GM12878 (cell line): ENCODE measurements around the gene UROD. TPM values are rescaled to one million over a fixed set of nuclear protein-coding genes. Genes with fewer than 3 reads are reported as not detected.

ENCODE experiments used
- ATAC-seq: fragments of 200-7000 bp; cut with Tn5 transposase; 3 replicates; pipeline ENCODE4 v1.9.1; 2020; ENCODE audit warnings: mild to moderate bottlenecking, moderate library complexity
- BruUV-seq: library from RNA; stranded (reverse); fragments of 400-500 nt; replicated peaks from 2 replicates; lab custom pipeline; 2021; lab: Mats Ljungman, UMichigan
- CTCF ChIA-PET: fragments of 300-600 bp; sonication (Branson Sonifier 250); formaldehyde crosslinking; extraction: SDS; loops from one replicate; lab custom pipeline; 2021; ENCODE audit warnings: inconsistent platforms; lab: Yijun Ruan, JAX
- POLR2A ChIA-PET: fragments of 350-600 bp; formaldehyde crosslinking; extraction: SDS; loops from one replicate; lab custom pipeline; 2021; ENCODE audit warnings: inconsistent platforms; lab: Charles Lee
- RAD21 ChIA-PET: fragments of 300-600 bp; sonication (Branson Sonifier 250); formaldehyde crosslinking; loops from one replicate; lab custom pipeline; 2023; ENCODE audit warnings: antibody characterized with exemption; ENCODE audit not compliant: unreplicated experiment; lab: Charles Lee
- SMC1A ChIA-PET: fragments of 300-600 bp; sonication (Branson Sonifier 250); formaldehyde crosslinking; loops from one replicate; lab custom pipeline; 2023; ENCODE audit not compliant: unreplicated experiment, uncharacterized antibody; lab: Charles Lee
- DNase-seq: peaks from one replicate; pipeline ENCODE4 v3.0.0-alpha.2; 2011; ENCODE audit warnings: low read depth, low spot score
- FAIRE-seq: peaks from 3 replicates; lab custom pipeline; 2011; peaks lifted over from hg19 to GRCh38; lab: Jason Lieb, UNC
- H2AFZ ChIP-seq: 2 replicates; pipeline ENCODE4 v1.6.0; 2011; ENCODE audit warnings: low read depth, low read length, control low read depth; ENCODE audit not compliant: control insufficient read depth
- H3K27ac ChIP-seq: 2 replicates; pipeline ENCODE4 v1.5.1; 2011; ENCODE audit warnings: control low read depth; ENCODE audit not compliant: control insufficient read depth, insufficient read depth
- H3K27me3 ChIP-seq, 2 experiments: replicated peaks in 1 of 2; 2 replicates each; pipeline versions ENCODE4 v1.6.0 to v1.6.1; 2011; ENCODE audit warnings: low read length in 1 of 2; ENCODE audit not compliant: control insufficient read depth in 2 of 2, insufficient read depth in 2 of 2
- H3K36me3 ChIP-seq, 2 experiments: 2 replicates each; pipeline ENCODE4 v1.5.1; 2011; ENCODE audit warnings: low read length in 1 of 2; ENCODE audit not compliant: control insufficient read depth in 2 of 2, insufficient read depth in 2 of 2
- H3K4me1 ChIP-seq: 2 replicates; pipeline ENCODE4 v1.6.1; 2011; ENCODE audit warnings: mild to moderate bottlenecking, low read length, moderate library complexity, mixed read lengths; ENCODE audit not compliant: control insufficient read depth, insufficient read depth
- H3K4me2 ChIP-seq: 2 replicates; pipeline ENCODE4 v1.6.0; 2011; ENCODE audit warnings: control low read depth; ENCODE audit not compliant: control insufficient read depth, insufficient read depth
- H3K4me3 ChIP-seq: fragments of 200-600 bp; sonication (generic); 2 replicates; pipeline ENCODE4 v1.5.1; 2016
- H3K79me2 ChIP-seq: 2 replicates; pipeline ENCODE4 v1.6.0; 2011; ENCODE audit warnings: low read length; ENCODE audit not compliant: control insufficient read depth, insufficient read depth
- H3K9ac ChIP-seq: 2 replicates; pipeline ENCODE4 v1.8.0; 2011; ENCODE audit warnings: low read length, control low read depth, mixed read lengths; ENCODE audit not compliant: control insufficient read depth, insufficient read depth
- H3K9me3 ChIP-seq: replicated peaks from 3 replicates; pipeline ENCODE4 v1.5.1; 2011; ENCODE audit warnings: mild to moderate bottlenecking, low read length; ENCODE audit not compliant: control insufficient read depth, insufficient read depth
- H4K20me1 ChIP-seq: 2 replicates; pipeline ENCODE4 v1.6.0; 2011; ENCODE audit not compliant: control insufficient read depth, insufficient read depth
- ASH2L ChIP-seq: fragments of 300-600, 200-600 bp; sonication (generic); IDR thresholded peaks from 2 replicates; pipeline ENCODE4 v1.6.1; 2017; ENCODE audit warnings: low read depth, mild to moderate bottlenecking, borderline replicate concordance
- ATF2 ChIP-seq: IDR thresholded peaks from 2 replicates; pipeline ENCODE4 v1.6.1; 2012; ENCODE audit warnings: low read length, inconsistent platforms
- ATF7 ChIP-seq: fragments of 450-650 bp; IDR thresholded peaks from 2 replicates; pipeline ENCODE4 v1.6.1; 2016; ENCODE audit warnings: low read depth, mild to moderate bottlenecking
- BCLAF1 ChIP-seq: fragments of 450-650 bp; IDR thresholded peaks from 2 replicates; pipeline ENCODE4 v1.6.1; 2017; ENCODE audit warnings: antibody characterized with exemption, mild to moderate bottlenecking, moderate library complexity
- BMI1 ChIP-seq: fragments of 450-650 bp; IDR thresholded peaks from 2 replicates; pipeline ENCODE4 v1.6.1; 2016; ENCODE audit warnings: mild to moderate bottlenecking, moderate library complexity, borderline replicate concordance
- CBX3 ChIP-seq: fragments of 200-600 bp; sonication (generic); IDR thresholded peaks from 2 replicates; pipeline ENCODE4 v1.6.1; 2016; ENCODE audit warnings: low read depth, borderline replicate concordance
- EGR1 ChIP-seq, 2 experiments: IDR thresholded peaks; 1 replicate in 1 of 2; 2 replicates in 1 of 2; pipeline ENCODE4 v1.6.1; 2011 to 2012; ENCODE audit warnings: low read depth in 2 of 2, low read length in 2 of 2, borderline replicate concordance in 1 of 2, mild to moderate bottlenecking in 1 of 2, moderate library complexity in 1 of 2
- LARP7 ChIP-seq: fragments of 450-650 bp; IDR thresholded peaks from 2 replicates; pipeline ENCODE4 v1.6.1; 2017; ENCODE audit warnings: mild to moderate bottlenecking
- NR2C2 ChIP-seq: IDR thresholded peaks from 2 replicates; pipeline ENCODE4 v1.6.1; 2011; ENCODE audit warnings: borderline replicate concordance, low read depth; ENCODE audit not compliant: control insufficient read depth, insufficient read length
- PAX5 ChIP-seq: IDR thresholded peaks from 2 replicates; pipeline ENCODE4 v1.6.1; 2011; ENCODE audit warnings: low read depth, low read length, borderline replicate concordance
- POU2F2 ChIP-seq: IDR thresholded peaks from 3 replicates; pipeline ENCODE4 v1.6.1; 2011; ENCODE audit warnings: low read depth, mild to moderate bottlenecking, low read length, borderline replicate concordance
- SREBF2 ChIP-seq: IDR thresholded peaks from 2 replicates; pipeline ENCODE4 v1.6.1; 2012; ENCODE audit warnings: mild to moderate bottlenecking, low read length
- TARDBP ChIP-seq: IDR thresholded peaks from 2 replicates; pipeline ENCODE4 v1.6.1; 2016; ENCODE audit warnings: borderline replicate concordance
- YY1 ChIP-seq: IDR thresholded peaks from 2 replicates; pipeline ENCODE4 v1.6.1; 2011; ENCODE audit warnings: low read depth, mild to moderate bottlenecking, low read length
- ZNF217 ChIP-seq: fragments of 450-650 bp; IDR thresholded peaks from 2 replicates; pipeline ENCODE4 v1.6.1; 2017; ENCODE audit warnings: antibody characterized with exemption, mild to moderate bottlenecking
- ZNF622 ChIP-seq: fragments of 450-650 bp; IDR thresholded peaks from 2 replicates; pipeline ENCODE4 v1.6.1; 2017; ENCODE audit warnings: mild to moderate bottlenecking, inconsistent platforms
- WGBS: methylation state at CpG from one replicate; pipeline ENCODE4 v1.1.6; 2016; ENCODE audit warnings: low lambda C conversion rate; ENCODE audit not compliant: insufficient replicate concordance, insufficient coverage; ENCODE audit errors: missing lambda C conversion rate; 5-methylcytosine and 5-hydroxymethylcytosine counted together
- in situ Hi-C: fragments of 300-500 bp; cut with MboI; formaldehyde crosslinking; loops from 9 replicates; pipeline ENCODE4 v1.14.3; 2018; ENCODE audit warnings: mixed read lengths
- intact Hi-C: fragments of 100-400 bp; cut with micrococcal nuclease; formaldehyde crosslinking; loops from one replicate; pipeline ENCODE4 v1.14.2; 2022; ENCODE audit not compliant: unreplicated experiment
- polyA plus RNA-seq, 11 experiments: library from polyadenylated mRNA; depleted of rRNA in 4 of 11; unstranded in 6 of 11; stranded (reverse) in 5 of 11; fragments of >200 nt; fragmentation: Nextera tagmentation in 4 of 11; fragmentation: Illumina TruSeq in 1 of 11; extraction: Ambion mirVana in 4 of 11; extraction: Trizol in 1 of 11; gene quantifications; 1 replicate in 1 of 11; 2 replicates in 10 of 11; pipeline versions ENCODE4 v1.2.1 to v1.2.3, GENCODE V29; 2011 to 2016; ENCODE audit warnings: inconsistent platforms in 2 of 11, missing spikeins in 2 of 11, low read depth in 1 of 11
- total RNA-seq, 4 experiments: library from RNA; depleted of rRNA in 3 of 4; stranded (reverse); fragments of >200 nt in 3 of 4; fragmentation: Illumina TruSeq in 1 of 4; extraction: Trizol in 1 of 4; gene quantifications; 2 replicates each; pipeline versions ENCODE4 v1.2.1 to v1.2.3, GENCODE V29; 2013 to 2021
- TF ChIP-seq, protein P1 (sequence below): fragments of 450-650 bp; formaldehyde crosslinking; IDR thresholded peaks from 2 replicates; pipeline ENCODE4 v1.5.0; 2022; ENCODE audit warnings: mild to moderate bottlenecking, missing genetic modification characterization
- TF ChIP-seq, protein P2 (sequence below): IDR thresholded peaks from 2 replicates; pipeline ENCODE4 v1.6.1; 2011; ENCODE audit warnings: low read depth, mild to moderate bottlenecking, low read length, moderate library complexity, borderline replicate concordance; ENCODE audit errors: extremely low read depth

The UROD gene
- total and polyA plus RNA-seq, 10 of the 15 experiments (the other 5 are each of a cell fraction or from before 2014, with no cell fraction given) = 65.8 to 330 (median 102) TPM

DNA sequence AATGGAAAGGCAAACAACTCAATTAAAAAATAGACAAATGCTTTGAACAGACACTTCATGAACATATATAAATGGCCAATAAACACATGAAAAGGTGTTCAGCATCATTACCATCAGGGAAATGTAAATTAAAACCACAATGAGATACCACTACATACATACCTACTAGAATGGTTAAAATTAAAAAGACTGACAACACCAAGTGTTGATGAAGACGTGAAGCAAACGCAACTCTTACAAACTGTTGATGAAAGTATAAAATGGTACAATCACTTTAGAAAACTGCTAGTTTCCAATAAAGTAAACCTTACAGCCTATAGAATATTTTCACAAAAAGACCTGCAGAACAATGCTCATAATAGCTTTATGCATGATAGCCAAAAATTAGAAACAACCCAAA lies 35.8 kb upstream of the UROD start:
- DNase-seq (no peak), ATAC-seq (no peak), FAIRE-seq (no peak)
- H3K27me3 ChIP-seq = no peaks in the 10 kb centered on the region
- SMC1A ChIA-PET = interaction anchor here (0.6 kb wide), 1 partner anchor 231 kb away, joined by 3 read pairs; no protein-coding TSS in a partner anchor
- no peak overlapping the region for H3K4me2 ChIP-seq
- BruUV-seq = no TSS peak
- H3K4me1 ChIP-seq = peaks cover 5% of the 10 kb centered on the region; the same call in 1 of the 2 replicates
- H3K9me3 ChIP-seq = peaks cover 1% of the 10 kb centered on the region; the same call in 2 of the 3 replicates
- in situ Hi-C loops = no loop called here
- no peak overlapping the region for H3K4me3 ChIP-seq
- peaks cover 0 to 4% of the 10 kb centered on the region in 2 experiments; a peak in 2 of 4 replicates for H3K36me3 ChIP-seq
- intact Hi-C loops = no loop called here
- RAD21 ChIA-PET = no interaction called here
- 93% methylated on average over 2 of the region's 2 CpGs for WGBS
- no peak overlapping the region for H3K27ac ChIP-seq
- POLR2A ChIA-PET = no interaction called here
- no peak overlapping the region for H2AFZ ChIP-seq
- H3K9ac ChIP-seq = no peak overlapping the region
- CTCF ChIA-PET = no interaction called here
- no peaks in the 10 kb centered on the region for H4K20me1 ChIP-seq
- H3K79me2 ChIP-seq = no peaks in the 10 kb centered on the region
- TF ChIP-seq BCLAF1 (no peak), TARDBP (no peak), ATF2 (no peak), ZNF622 (no peak), NR2C2 (no peak), BMI1 (no peak), YY1 (no peak), PAX5 (no peak), SREBF2 (no peak), POU2F2 (no peak), LARP7 (no peak), ATF7 (no peak), ASH2L (no peak), ZNF217 (no peak), EGR1 (IDR thresholded peaks at IDR 0.05; ENCODE audit: borderline replicate concordance in 1 of 2, low read depth in 2 of 2, low read length in 2 of 2) (no peak), CBX3 (no peak)
- TF ChIP-seq, protein P1, sequence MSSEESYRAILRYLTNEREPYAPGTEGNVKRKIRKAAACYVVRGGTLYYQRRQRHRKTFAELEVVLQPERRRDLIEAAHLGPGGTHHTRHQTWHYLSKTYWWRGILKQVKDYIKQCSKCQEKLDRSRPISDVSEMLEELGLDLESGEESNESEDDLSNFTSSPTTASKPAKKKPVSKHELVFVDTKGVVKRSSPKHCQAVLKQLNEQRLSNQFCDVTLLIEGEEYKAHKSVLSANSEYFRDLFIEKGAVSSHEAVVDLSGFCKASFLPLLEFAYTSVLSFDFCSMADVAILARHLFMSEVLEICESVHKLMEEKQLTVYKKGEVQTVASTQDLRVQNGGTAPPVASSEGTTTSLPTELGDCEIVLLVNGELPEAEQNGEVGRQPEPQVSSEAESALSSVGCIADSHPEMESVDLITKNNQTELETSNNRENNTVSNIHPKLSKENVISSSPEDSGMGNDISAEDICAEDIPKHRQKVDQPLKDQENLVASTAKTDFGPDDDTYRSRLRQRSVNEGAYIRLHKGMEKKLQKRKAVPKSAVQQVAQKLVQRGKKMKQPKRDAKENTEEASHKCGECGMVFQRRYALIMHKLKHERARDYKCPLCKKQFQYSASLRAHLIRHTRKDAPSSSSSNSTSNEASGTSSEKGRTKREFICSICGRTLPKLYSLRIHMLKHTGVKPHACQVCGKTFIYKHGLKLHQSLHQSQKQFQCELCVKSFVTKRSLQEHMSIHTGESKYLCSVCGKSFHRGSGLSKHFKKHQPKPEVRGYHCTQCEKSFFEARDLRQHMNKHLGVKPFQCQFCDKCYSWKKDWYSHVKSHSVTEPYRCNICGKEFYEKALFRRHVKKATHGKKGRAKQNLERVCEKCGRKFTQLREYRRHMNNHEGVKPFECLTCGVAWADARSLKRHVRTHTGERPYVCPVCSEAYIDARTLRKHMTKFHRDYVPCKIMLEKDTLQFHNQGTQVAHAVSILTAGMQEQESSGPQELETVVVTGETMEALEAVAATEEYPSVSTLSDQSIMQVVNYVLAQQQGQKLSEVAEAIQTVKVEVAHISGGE (CRISPR knock-in tag) = no peak
- TF ChIP-seq, protein P2, sequence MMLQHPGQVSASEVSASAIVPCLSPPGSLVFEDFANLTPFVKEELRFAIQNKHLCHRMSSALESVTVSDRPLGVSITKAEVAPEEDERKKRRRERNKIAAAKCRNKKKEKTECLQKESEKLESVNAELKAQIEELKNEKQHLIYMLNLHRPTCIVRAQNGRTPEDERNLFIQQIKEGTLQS = no peak
